SK-N-SH treated with all-trans-retinoic acid at 6 μM for 48 hours (cell line): ENCODE data around the gene SYT10.
"Not testable (repeated sequence)": the region's sequence is repeated elsewhere in the genome, so short reads cannot be mapped to it uniquely, and the experiment has no call there.

Experiments
- ATAC-seq: fragments of 200-7000 bp; cut with Tn5 transposase; 3 replicates; pipeline ENCODE4 v1.9.1; 2020; ENCODE audit warnings: mild to moderate bottlenecking, moderate library complexity
- BACH2 ChIP-seq: fragments of 250-450 bp; sonication (Bioruptor Pico); IDR thresholded peaks from 2 replicates; pipeline ENCODE4 v1.9.0; 2021; ENCODE audit warnings: mild to moderate bottlenecking, borderline replicate concordance
- CREB5 ChIP-seq: fragments of 250-450 bp; sonication (Bioruptor Pico); IDR thresholded peaks from 2 replicates; pipeline ENCODE4 v1.5.1; 2020; ENCODE audit warnings: low read depth, mild to moderate bottlenecking, moderate library complexity
- CSDC2 ChIP-seq: fragments of 250-450 bp; sonication (Bioruptor Pico); IDR thresholded peaks from 2 replicates; pipeline ENCODE4 v1.5.0; 2020; ENCODE audit warnings: mild to moderate bottlenecking, moderate library complexity
- CSRNP3 ChIP-seq: fragments of 250-450 bp; sonication (Bioruptor Pico); IDR thresholded peaks from 2 replicates; pipeline ENCODE4 v1.5.1; 2021; ENCODE audit warnings: mild to moderate bottlenecking, moderate library complexity
- ESRRG ChIP-seq: fragments of 250-450 bp; sonication (Bioruptor Pico); IDR thresholded peaks from 2 replicates; pipeline ENCODE4 v1.6.1; 2021; ENCODE audit warnings: mild to moderate bottlenecking
- GLIS3 ChIP-seq: fragments of 250-450 bp; sonication (Bioruptor Pico); IDR thresholded peaks from 2 replicates; pipeline ENCODE4 v1.5.0; 2020; ENCODE audit warnings: mild to moderate bottlenecking, moderate library complexity
- ISL1 ChIP-seq: fragments of 250-450 bp; sonication (Bioruptor Pico); IDR thresholded peaks from 2 replicates; pipeline ENCODE4 v2.1.2; 2022; ENCODE audit warnings: mild to moderate bottlenecking, moderate library complexity
- OSR1 ChIP-seq: fragments of 250-450 bp; sonication (Bioruptor Pico); IDR thresholded peaks from 2 replicates; pipeline ENCODE4 v1.8.0; 2022; ENCODE audit warnings: moderate library complexity, mild to moderate bottlenecking, inconsistent platforms
- PATZ1 ChIP-seq: fragments of 250-450 bp; sonication (Bioruptor Pico); IDR thresholded peaks from 2 replicates; pipeline ENCODE4 v1.8.0; 2020; ENCODE audit warnings: mild to moderate bottlenecking, moderate library complexity, borderline replicate concordance
- POU6F1 ChIP-seq: fragments of 250-450 bp; sonication (Bioruptor Pico); IDR thresholded peaks from 2 replicates; pipeline ENCODE4 v1.8.0; 2021; ENCODE audit warnings: low read depth, mild to moderate bottlenecking, moderate library complexity, borderline replicate concordance
- PPARA ChIP-seq: fragments of 250-450 bp; sonication (Bioruptor Pico); IDR thresholded peaks from 2 replicates; pipeline ENCODE4 v1.5.0; 2020; ENCODE audit warnings: mild to moderate bottlenecking, borderline replicate concordance
- RARB ChIP-seq: fragments of 250-450 bp; sonication (Bioruptor Pico); IDR thresholded peaks from 2 replicates; pipeline ENCODE4 v1.8.0; 2021; ENCODE audit warnings: mild to moderate bottlenecking, moderate library complexity
- SNAI2 ChIP-seq: fragments of 250-450 bp; sonication (Bioruptor Pico); IDR thresholded peaks from 2 replicates; pipeline ENCODE4 v1.5.0; 2020; ENCODE audit warnings: mild to moderate bottlenecking, moderate library complexity
- TOX ChIP-seq: fragments of 250-450 bp; sonication (Bioruptor Pico); IDR thresholded peaks from 2 replicates; pipeline ENCODE4 v1.8.0; 2021; ENCODE audit warnings: mild to moderate bottlenecking, moderate library complexity, borderline replicate concordance
- TSHZ2 ChIP-seq: fragments of 250-450 bp; sonication (Bioruptor Pico); IDR thresholded peaks from 2 replicates; pipeline ENCODE4 v1.5.0; 2020; ENCODE audit warnings: mild to moderate bottlenecking, moderate library complexity
- ZC3H10 ChIP-seq: fragments of 250-450 bp; sonication (Bioruptor Pico); IDR thresholded peaks from 2 replicates; pipeline ENCODE4 v1.5.1; 2021; ENCODE audit warnings: mild to moderate bottlenecking, moderate library complexity
- ZFP3 ChIP-seq: fragments of 250-450 bp; sonication (Bioruptor Pico); IDR thresholded peaks from 2 replicates; pipeline ENCODE4 v1.5.0; 2020; ENCODE audit warnings: mild to moderate bottlenecking, moderate library complexity
- ZFP30 ChIP-seq: fragments of 450-650 bp; formaldehyde crosslinking; IDR thresholded peaks from 2 replicates; pipeline ENCODE4 v1.5.0; 2022; ENCODE audit warnings: mild to moderate bottlenecking, moderate library complexity
- ZNF565 ChIP-seq: fragments of 450-650 bp; formaldehyde crosslinking; conservative IDR thresholded peaks from 2 replicates; pipeline ENCODE4 v1.5.0; 2020; ENCODE audit warnings: low read depth, mild to moderate bottlenecking, moderate library complexity
- ZNF8 ChIP-seq: fragments of 450-650 bp; formaldehyde crosslinking; IDR thresholded peaks from 2 replicates; pipeline ENCODE4 v1.5.0; 2020; ENCODE audit warnings: mild to moderate bottlenecking, moderate library complexity

The SYT10 gene

GRCh38 chr12:33429468-33429867 lies 10.2 kb downstream of the SYT10 start:
- TF ChIP-seq TOX (no peak), ZNF565 (CRISPR knock-in tag) (no peak), POU6F1 (no peak), ESRRG (CRISPR knock-in tag) (no peak), GLIS3 (CRISPR knock-in tag) (no peak), OSR1 (CRISPR knock-in tag) (no peak)
- no peak for ATAC-seq

- 0 out of 3 replicates have a peak, but pooled peaks have one; percentile 33 for ATAC-seq
- no peak for TF ChIP-seq ZNF8
- TF ChIP-seq SNAI2, result no peak
- TF ChIP-seq ZFP3 (CRISPR knock-in tag), result no peak
- no peak for TF ChIP-seq GLIS3 (CRISPR knock-in tag)
- TF ChIP-seq ZC3H10 (CRISPR knock-in tag), result no peak
- no peak for TF ChIP-seq ZNF565 (CRISPR knock-in tag)
- TF ChIP-seq CSRNP3 (CRISPR knock-in tag), result no peak
- no peak for TF ChIP-seq ISL1 (CRISPR knock-in tag)
- TF ChIP-seq, all 23 proteins: peak for 0
Measured at GRCh38 chr12:33427071-33427470, 12.5 kb downstream of the SYT10 start.

- no peak for ATAC-seq
- TF ChIP-seq TSHZ2 (CRISPR knock-in tag), result no peak
- TF ChIP-seq ISL1 (CRISPR knock-in tag), result no peak
- TF ChIP-seq PPARA (CRISPR knock-in tag), result no peak
- no peak for TF ChIP-seq CSRNP3 (CRISPR knock-in tag)
- TF ChIP-seq ZFP3 (CRISPR knock-in tag), result no peak
- no peak for TF ChIP-seq RARB (CRISPR knock-in tag)
- TF ChIP-seq PATZ1 (CRISPR knock-in tag), result no peak
Measured at GRCh38 chr12:33423706-33424105, 15.9 kb downstream of the SYT10 start.

GRCh38 chr12:33412410-33412809 lies 27.2 kb downstream of the SYT10 start:
- ATAC-seq, result not testable (repeated sequence)

GRCh38 chr12:33383503-33383902 lies 56.1 kb downstream of the SYT10 start:
- no peak for ATAC-seq
- no peak for TF ChIP-seq ZFP3 (CRISPR knock-in tag)
- TF ChIP-seq TSHZ2 (CRISPR knock-in tag), result no peak
- TF ChIP-seq RARB (CRISPR knock-in tag), result no peak
- no peak for TF ChIP-seq ZFP30 (CRISPR knock-in tag)
- no peak for TF ChIP-seq CSDC2 (CRISPR knock-in tag)
- no peak for TF ChIP-seq BACH2 (CRISPR knock-in tag)
- TF ChIP-seq CSRNP3 (CRISPR knock-in tag), result no peak
- TF ChIP-seq CREB5 (CRISPR knock-in tag), result no peak
